GM18507 (cell line): ENCODE results near the gene RNU5D-1.
"Not testable (repeated sequence)": the region's sequence is repeated elsewhere in the genome, so short reads cannot be mapped to it uniquely, and the experiment has no call there.

ENCODE experiments used
- DNase-seq: peaks from one replicate; pipeline ENCODE4 v3.0.0; 2011; ENCODE audit warnings: low read depth; ENCODE audit not compliant: insufficient read length; ENCODE audit errors: extremely low spot score
- FAIRE-seq: peaks from 2 replicates; lab custom pipeline; 2011; peaks lifted over from hg19 to GRCh38; lab: Jason Lieb, UNC

RNU5D-1 gene

GRCh38 chr1:44730741-44731512, at the start of gene RNU5D-1:
Gene RNU5D-1, minus strand, starts transcription at chr1:44731170.
- DNase-seq (no peak), FAIRE-seq (no peak)

GRCh38 chr1:44780583-44781121, 49.7 kb upstream of the RNU5D-1 start:
- FAIRE-seq (no peak), DNase-seq (no peak)

GRCh38 chr1:44778705-44779576, 48.0 kb upstream of the RNU5D-1 start:
- DNase-seq (no peak), FAIRE-seq (no peak)

- DNase-seq (no peak), FAIRE-seq (no peak)
These were observed 47.1 kb upstream of the RNU5D-1 start for GRCh38 chr1:44777969-44778635.

DNA sequence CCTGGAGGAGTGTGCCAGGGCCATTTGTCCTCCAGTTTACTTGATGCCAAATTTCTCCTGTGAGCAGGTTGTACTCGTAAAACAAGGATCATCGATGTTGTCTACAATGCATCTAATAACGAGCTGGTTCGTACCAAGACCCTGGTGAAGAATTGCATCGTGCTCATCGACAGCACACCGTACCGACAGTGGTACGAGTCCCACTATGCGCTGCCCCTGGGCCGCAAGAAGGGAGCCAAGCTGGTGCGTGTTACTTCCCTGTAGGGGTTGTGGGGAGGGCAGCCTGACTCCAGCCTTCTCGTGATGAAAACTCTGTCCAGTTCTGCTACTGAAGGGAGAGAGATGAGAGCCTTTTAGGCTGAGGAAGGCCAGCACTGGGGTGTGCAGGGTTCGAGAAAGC, 46.6 kb upstream of the RNU5D-1 start:
- DNase-seq: no peak

GRCh38 chr1:44776730-44777068, 45.7 kb upstream of the RNU5D-1 start:
- no peak for FAIRE-seq
- DNase-seq: no peak

More for the DNA sequence above, 46.6 kb upstream of the RNU5D-1 start:
- no peak for FAIRE-seq

DNA sequence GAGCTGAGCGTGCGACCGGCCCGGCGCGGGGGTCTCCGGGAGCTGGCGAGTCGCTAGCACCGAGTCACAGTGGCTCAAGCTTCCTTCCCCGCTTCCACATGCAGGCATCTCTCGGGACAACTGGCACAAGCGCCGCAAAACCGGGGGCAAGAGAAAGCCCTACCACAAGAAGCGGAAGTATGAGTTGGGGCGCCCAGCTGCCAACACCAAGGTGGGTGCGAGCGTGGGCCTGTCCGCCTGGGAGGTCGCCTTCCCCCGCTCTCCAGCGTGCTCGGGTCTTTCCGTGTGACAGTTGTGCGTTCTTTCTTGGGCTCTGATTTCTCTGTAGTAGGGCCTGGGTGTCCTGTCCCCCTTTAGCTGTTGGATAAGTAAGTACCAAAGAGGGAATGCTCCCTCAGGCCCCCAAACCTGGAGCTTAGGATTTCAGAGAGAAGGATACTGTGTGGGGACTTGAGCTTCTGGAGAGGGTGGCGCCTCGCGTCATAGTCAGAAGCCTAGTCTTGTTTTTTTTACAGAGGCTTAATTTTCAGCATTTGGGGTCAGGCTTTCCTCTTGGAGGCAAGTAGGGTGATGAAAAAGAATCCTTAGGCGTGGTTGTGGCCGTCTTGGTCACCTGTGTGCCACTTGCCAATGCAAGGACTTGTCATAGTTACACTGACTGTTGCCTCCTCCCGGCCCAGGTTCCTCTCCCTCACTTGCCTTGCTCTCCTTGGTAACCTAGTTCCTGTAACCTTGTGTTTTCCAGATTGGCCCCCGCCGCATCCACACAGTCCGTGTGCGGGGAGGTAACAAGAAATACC, 45.2 kb upstream of the RNU5D-1 start:
- DNase-seq: no peak
- no peak for FAIRE-seq

DNA sequence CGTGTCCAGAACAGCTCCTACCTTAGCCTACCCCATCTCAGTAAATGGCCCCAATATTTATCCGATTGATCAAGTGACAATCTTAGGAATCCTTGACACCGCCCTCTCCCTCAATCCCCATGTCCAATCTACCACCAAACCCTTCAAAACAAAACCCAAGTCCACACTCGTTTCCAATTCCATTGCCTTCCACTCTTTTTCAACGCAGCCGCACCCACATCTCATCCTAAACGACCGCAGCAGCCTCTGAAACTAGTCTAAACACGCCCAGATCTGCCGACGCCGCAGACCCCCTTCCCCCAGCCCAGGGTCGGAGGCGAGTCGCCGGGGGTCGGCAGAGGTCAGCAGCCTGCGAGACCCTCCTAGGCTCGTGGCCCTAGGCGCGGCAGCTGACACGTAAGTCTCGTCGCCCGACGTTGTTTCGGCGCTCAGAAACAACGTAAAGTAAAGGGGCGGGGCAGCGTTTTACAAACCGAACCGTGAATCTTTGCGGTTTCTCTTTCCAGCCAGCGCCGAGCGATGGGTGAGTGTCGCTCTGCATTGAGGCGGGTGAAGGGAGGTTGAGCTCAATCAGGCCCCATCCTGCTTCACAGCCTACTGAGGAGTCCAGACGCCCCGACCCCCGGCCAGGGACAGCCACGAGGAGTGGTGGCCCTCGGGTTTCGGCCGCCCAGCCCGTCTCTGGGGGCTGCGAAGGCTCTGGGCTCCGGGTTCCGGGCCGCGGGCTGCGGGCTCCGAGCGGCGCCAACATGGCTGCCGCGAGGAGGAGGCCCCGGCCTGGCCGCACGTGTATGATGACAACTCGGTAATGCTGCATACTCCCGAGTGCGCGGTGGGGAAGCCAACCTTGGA, 44.3 kb upstream of the RNU5D-1 start, which contains the start of gene RPS8:
RPS8 (plus strand) TSS at position 463 of the 852 bp plus-strand sequence; CDS start at position 520, 57 bp downstream.
- DNase-seq (peak; percentile 74), FAIRE-seq (peak; percentile 85)

- not testable (repeated sequence) for FAIRE-seq, DNase-seq
These were observed 35.5 kb upstream of the RNU5D-1 start for GRCh38 chr1:44766421-44766820.

- DNase-seq (no peak), FAIRE-seq (no peak)
These were observed 29.9 kb upstream of the RNU5D-1 start for GRCh38 chr1:44760876-44761275.

DNA sequence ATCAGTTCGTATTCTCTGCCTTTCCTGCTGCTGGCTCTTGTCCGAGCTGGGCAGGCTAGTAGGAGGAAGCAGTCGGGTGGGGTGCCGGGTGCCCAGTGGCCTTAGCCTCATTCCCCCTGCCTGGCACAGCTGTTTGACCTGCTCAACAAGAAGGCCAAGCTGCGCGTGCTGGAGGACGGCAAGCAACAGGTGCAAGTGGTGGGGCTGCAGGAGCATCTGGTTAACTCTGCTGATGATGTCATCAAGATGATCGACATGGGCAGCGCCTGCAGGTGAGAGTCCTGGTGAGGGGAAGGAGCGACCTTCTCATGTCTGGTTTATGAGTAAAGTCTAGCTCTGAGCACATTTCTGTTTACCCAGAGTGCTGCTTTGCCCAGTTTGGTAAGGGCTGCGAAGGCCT, 28.1 kb upstream of the RNU5D-1 start:
- DNase-seq (no peak), FAIRE-seq (no peak)

- DNase-seq (no peak), FAIRE-seq (peak; percentile 76)
These were observed 26.4 kb upstream of the RNU5D-1 start for GRCh38 chr1:44757420-44757819.

DNA sequence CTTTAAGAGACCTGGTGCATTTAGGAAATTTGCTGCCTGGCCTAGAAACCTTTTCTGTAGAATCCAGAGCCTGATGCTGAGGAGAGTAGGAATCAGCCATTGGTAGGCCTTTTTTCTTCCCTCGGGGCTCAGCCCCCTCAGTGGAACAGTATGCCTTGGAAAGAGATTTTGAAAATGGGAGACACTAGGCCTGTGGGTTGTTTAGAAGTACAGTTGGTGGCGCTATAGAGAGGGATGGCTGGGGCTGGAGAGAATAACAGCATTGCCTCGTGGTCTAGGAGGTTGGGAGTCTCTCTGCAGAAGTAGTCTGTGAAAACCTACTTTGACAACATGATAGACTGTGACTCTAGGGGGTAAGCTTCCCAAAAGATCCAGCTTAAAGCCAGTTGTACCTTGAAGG, 16.9 kb upstream of the RNU5D-1 start:
- DNase-seq: no peak
- FAIRE-seq: no peak

DNA sequence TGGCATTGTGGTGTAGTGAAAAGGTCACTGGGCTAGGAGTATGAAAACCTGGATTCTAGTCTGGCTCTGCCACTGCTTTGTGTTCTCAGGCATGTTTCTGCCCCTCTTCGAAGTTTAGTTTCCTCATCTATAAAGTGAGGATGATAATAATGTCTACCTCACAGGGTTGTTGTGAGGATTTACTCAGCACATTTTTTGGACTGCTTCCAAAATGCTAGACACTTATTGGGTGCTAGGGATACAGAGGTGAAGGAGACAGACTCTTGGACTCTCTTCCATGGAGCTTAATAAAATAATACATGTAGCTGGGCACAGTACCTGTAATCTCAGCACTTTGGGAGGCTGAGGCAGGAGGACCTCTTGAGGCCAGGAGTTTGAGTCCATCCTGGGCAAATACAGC, 12.2 kb upstream of the RNU5D-1 start:
- FAIRE-seq (no peak), DNase-seq (no peak)

- FAIRE-seq (no peak), DNase-seq (no peak)
These were observed 9.2 kb upstream of the RNU5D-1 start for GRCh38 chr1:44740179-44740617.

DNA sequence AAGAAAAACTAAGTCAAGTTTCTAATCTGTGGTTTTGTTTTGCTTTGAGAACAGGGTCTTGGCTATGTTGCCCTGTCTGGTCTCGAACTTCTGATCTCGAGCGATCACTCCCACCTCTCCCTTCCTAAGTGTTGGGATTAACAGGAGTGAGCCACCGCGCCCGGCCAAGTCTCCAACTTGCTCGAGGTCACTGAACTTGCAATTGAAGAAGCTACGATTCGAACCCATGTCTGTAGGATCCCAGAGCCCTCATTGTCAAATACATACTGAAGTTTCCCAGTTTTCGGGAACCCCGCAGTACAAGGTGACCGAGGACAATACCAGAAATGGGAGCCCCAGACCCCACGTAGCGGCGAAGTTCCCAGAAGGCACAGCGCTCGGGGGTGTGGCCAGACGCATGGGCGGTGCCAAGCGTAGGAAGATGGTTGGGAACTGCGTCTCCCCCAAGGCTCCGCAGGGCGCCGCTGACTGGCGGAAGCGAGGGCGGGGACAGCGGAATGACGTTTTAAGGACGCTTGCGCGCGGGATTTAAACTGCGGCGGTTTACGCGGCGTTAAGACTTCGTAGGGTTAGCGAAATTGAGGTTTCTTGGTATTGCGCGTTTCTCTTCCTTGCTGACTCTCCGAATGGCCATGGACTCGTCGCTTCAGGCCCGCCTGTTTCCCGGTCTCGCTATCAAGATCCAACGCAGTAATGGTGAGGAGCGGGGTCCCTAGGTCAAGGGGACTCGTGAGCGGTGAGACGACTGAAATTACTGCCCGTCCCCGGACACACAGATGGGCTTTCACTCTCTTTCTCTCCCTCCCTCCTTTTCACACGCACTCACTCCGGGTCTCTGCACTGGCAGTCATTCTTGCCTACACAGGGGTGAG, 8.6 kb upstream of the RNU5D-1 start, which contains the start of gene KIF2C:
KIF2C (plus strand) TSS at position 531 of the 872 bp plus-strand sequence; CDS start at position 627, 96 bp downstream.
- peak; percentile 97 for DNase-seq
- FAIRE-seq: peak; percentile 97

DNA sequence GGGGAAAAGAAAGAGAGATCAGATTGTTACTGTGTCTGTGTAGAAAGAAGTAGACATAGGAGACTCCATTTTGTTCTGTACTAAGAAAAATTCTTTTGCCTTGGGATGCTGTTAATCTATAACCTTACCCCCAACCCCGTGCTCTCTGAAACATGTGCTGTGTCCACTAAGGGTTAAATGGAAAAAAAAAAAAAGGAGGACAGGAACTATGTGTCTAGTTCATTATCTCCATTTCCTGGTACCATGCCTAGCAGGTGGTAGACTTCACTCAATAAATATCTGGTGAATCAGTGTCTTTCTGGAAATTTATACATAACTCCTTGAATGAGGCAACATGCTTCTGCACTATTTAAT, 8.0 kb upstream of the RNU5D-1 start:
- not testable (repeated sequence) for FAIRE-seq

More for the DNA sequence above, 8.0 kb upstream of the RNU5D-1 start:
- not testable (repeated sequence) for DNase-seq
